Esophagus muscularis mucosa (tissue), 3 donors: ENCODE data around the gene RAB17.

Source experiments
- CTCF ChIP-seq, 3 experiments: fragments of 200-600 bp in 2 of 3; fragments of 450-650 bp in 1 of 3; sonication (generic) in 2 of 3; IDR thresholded peaks; one replicate each; pipeline ENCODE4 v1.5.1; 2017 to 2019; ENCODE audit warnings: antibody characterized with exemption in 3 of 3, mild to moderate bottlenecking in 2 of 3, moderate library complexity in 1 of 3
- POLR2A ChIP-seq: fragments of 450-650 bp; IDR thresholded peaks from one replicate; pipeline ENCODE4 v1.6.1; 2017; ENCODE audit warnings: antibody characterized with exemption, moderate library complexity, mild to moderate bottlenecking, low read depth
- POLR2AphosphoS5 ChIP-seq, 2 donors: sonication (generic); formaldehyde crosslinking; IDR thresholded peaks; one replicate each; pipeline ENCODE4 v1.6.1; 2017; ENCODE audit warnings: antibody characterized with exemption in 2 of 2

DNA sequence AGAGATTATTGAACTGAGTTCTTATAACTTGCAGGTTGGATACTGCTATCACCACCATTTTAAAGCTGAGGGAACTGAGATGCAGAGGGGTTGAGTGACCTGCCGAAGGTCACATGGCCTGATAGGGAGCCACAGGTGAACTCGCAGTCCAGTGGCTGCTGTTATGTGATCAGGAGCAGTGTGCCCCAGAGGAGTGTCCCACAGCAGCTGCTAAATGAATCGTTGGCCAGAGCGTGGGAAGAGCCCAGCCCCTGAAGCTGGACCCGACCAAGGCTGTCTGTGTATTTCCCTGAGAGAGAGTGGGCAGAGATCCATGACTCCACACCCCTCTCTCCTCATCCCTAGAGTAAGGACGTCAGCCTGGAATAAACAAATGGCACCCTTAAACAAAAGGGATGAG, 50.9 kb downstream of the RAB17 start:
- TF ChIP-seq POLR2AphosphoS5 (IDR thresholded peaks at IDR 0.05) (no peak), POLR2A (no peak), CTCF (IDR thresholded peaks at IDR 0.05) (no peak)
